Heart right ventricle (tissue), 16 donors: ENCODE measurements around the gene SLC35D3. TPM values are rescaled to one million over a fixed set of nuclear protein-coding genes. Genes with fewer than 3 reads are reported as not detected.

ENCODE experiments used
- ATAC-seq, 8 donors: fragments of 200-7000 bp; cut with Tn5 transposase; one replicate each; pipeline ENCODE4 v1.9.1; 2020; ENCODE audit warnings: mild to moderate bottlenecking in 8 of 8, moderate library complexity in 8 of 8, moderate number of reproducible peaks in 1 of 8
- DNase-seq, 2 donors: peaks; one replicate each; pipeline ENCODE4 v3.0.0-alpha.2; 2020
- H3K27ac ChIP-seq, 10 donors: fragments of 200-600 bp; sonication (generic) in 2 of 10; one replicate each; pipeline versions ENCODE4 v1.5.0 to v1.8.0; 2020 to 2022; ENCODE audit warnings: mild to moderate bottlenecking in 3 of 10
- H3K27me3 ChIP-seq, 7 donors: fragments of 200-600 bp; one replicate each; pipeline ENCODE4 v1.8.0; 2021 to 2022; ENCODE audit warnings: mild to moderate bottlenecking in 2 of 7
- H3K36me3 ChIP-seq, 9 donors: fragments of 200-600 bp; sonication (generic) in 1 of 9; one replicate each; pipeline versions ENCODE4 v1.5.0 to v1.8.0; 2020 to 2022; ENCODE audit warnings: mild to moderate bottlenecking in 2 of 9
- H3K4me1 ChIP-seq, 9 donors: fragments of 200-600 bp; sonication (generic) in 1 of 9; one replicate each; pipeline versions ENCODE4 v1.5.0 to v1.8.0; 2020 to 2022; ENCODE audit warnings: mild to moderate bottlenecking in 4 of 9
- H3K4me3 ChIP-seq, 10 donors: fragments of 200-600 bp; sonication (generic) in 2 of 10; one replicate each; pipeline versions ENCODE4 v1.5.0 to v1.8.0; 2020 to 2022; ENCODE audit warnings: mild to moderate bottlenecking in 7 of 10, moderate library complexity in 2 of 10
- H3K9me3 ChIP-seq, 11 donors: fragments of 200-600 bp in 10 of 11; sonication (generic) in 2 of 11; one replicate each; pipeline versions ENCODE4 v1.5.0 to v1.8.0; 2013 to 2022; ENCODE audit warnings: mild to moderate bottlenecking in 2 of 11, control low read depth in 1 of 11, moderate library complexity in 1 of 11
- WGBS, 2 donors: extraction: QIAGEN DNeasy Blood & Tissue Kit; methylation state at CpG; one replicate each; pipeline ENCODE4 v1.1.7; 2013; ENCODE audit warnings: inconsistent platforms in 1 of 2; 5-methylcytosine and 5-hydroxymethylcytosine counted together
- intact Hi-C, 10 donors: fragments of 100-400 bp; cut with DNase I; formaldehyde crosslinking; loops; one replicate each; pipeline versions ENCODE4 v1.11.1 to v1.14.2; 2022
- polyA plus RNA-seq, 2 donors: library from polyadenylated mRNA; stranded (reverse); fragments of 200-250 nt; gene quantifications; one replicate each; pipeline ENCODE4 v1.2.3, GENCODE V29; 2013
- total RNA-seq, 10 donors: library from RNA; stranded (reverse); fragmentation: NEBNext Ultra II Directional in 3 of 10; extraction: Animal tissue kit (Norgen Biotek cat#: 25700) in 3 of 10; gene quantifications; one replicate each; pipeline versions ENCODE4 v1.2.1 to v1.2.4, GENCODE V29; 2021 to 2023
- TF ChIP-seq, protein P1 (sequence below), 9 donors: fragments of 200-600 bp; sonication (generic) in 2 of 9; IDR thresholded peaks; one replicate each; pipeline versions ENCODE4 v1.5.0 to v1.8.0; 2021 to 2022; ENCODE audit warnings: antibody characterized with exemption in 9 of 9, mild to moderate bottlenecking in 5 of 9, moderate library complexity in 1 of 9
- donor health status: Arrhythmogenic right ventricular cardiomyopathy.
- donor health status: ischemic (EF 13 %, LVEDD 7.1; RV severe dilation, severe dysfunction).
- donor health status: healthy with polysubstance abuse.
- donor health status: DM: no; HTN: yes; CAD: no.
- donor health status: DM: no; HTN: no; CAD: no.
- donor health status: ischemic (EF 25% LVEDD 6.9; RV normal size, moderate dysfunction).
- donor health status: ischemic (EF 25% LVEDD 5.7; RV mildly dilated, moderate dysfunction).
- donor health status: healthy.
- donor health status: DM: yes; HTN: yes; CAD: no.
- donor health status: Ischemic cardiomyopathy.
- donor health status: ischemic (EF 35%, LVEDD 5.7; RV mildly dilated, moderate dysfunction).
- donor health status: nonischemic (EF 11% LVEDD 7.7; RV severe dilation, severe dysfunction).
- donor health status: DM: yes; HTN: yes; CAD: no.
- donor health status: PGD.
- donor health status: ischemic (EF 29% LVEDD 5.4; RV normal size, mild dysfunction).
- donor health status: nonischemic (EF 23%, LVEDD 6.1; RV moderate dilation, normal function).

SLC35D3 gene
- total and polyA plus RNA-seq, 12 donors: 0.04 TPM; not detected in 11

DNA sequence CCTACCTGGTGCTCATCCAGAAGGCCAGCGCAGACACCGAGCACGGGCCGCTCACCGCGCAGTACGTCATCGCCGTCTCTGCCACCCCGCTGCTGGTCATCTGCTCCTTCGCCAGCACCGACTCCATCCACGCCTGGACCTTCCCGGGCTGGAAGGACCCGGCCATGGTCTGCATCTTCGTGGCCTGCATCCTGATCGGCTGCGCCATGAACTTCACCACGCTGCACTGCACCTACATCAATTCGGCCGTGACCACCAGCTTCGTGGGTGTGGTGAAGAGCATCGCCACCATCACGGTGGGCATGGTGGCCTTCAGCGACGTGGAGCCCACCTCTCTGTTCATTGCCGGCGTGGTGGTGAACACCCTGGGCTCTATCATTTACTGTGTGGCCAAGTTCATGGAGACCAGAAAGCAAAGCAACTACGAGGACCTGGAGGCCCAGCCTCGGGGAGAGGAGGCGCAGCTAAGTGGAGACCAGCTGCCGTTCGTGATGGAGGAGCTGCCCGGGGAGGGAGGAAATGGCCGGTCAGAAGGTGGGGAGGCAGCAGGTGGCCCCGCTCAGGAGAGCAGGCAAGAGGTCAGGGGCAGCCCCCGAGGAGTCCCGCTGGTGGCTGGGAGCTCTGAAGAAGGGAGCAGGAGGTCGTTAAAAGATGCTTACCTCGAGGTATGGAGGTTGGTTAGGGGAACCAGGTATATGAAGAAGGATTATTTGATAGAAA is 2.0 kb downstream of the SLC35D3 start:
- H3K27ac ChIP-seq: no peak overlapping the region
- peak overlapping the region in 2 of 10 donors; percentile 5 to 59 for H3K4me3 ChIP-seq
- H3K9me3 ChIP-seq: no peaks in the 10 kb centered on the region
- DNase-seq: no peak
- WGBS, 2 donors: 63 to 71% methylated on average over 40 of the region's 40 CpGs
- H3K27me3 ChIP-seq: peaks cover 16 to 68% (median 49%) of the 10 kb centered on the region in 7 donors
- TF ChIP-seq, protein P1, sequence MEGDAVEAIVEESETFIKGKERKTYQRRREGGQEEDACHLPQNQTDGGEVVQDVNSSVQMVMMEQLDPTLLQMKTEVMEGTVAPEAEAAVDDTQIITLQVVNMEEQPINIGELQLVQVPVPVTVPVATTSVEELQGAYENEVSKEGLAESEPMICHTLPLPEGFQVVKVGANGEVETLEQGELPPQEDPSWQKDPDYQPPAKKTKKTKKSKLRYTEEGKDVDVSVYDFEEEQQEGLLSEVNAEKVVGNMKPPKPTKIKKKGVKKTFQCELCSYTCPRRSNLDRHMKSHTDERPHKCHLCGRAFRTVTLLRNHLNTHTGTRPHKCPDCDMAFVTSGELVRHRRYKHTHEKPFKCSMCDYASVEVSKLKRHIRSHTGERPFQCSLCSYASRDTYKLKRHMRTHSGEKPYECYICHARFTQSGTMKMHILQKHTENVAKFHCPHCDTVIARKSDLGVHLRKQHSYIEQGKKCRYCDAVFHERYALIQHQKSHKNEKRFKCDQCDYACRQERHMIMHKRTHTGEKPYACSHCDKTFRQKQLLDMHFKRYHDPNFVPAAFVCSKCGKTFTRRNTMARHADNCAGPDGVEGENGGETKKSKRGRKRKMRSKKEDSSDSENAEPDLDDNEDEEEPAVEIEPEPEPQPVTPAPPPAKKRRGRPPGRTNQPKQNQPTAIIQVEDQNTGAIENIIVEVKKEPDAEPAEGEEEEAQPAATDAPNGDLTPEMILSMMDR (IDR thresholded peaks at IDR 0.05): no peak
- H3K36me3 ChIP-seq: no peaks in the 10 kb centered on the region
- intact Hi-C loops: no loop called here
- H3K4me1 ChIP-seq: peaks cover 0 to 38% (median 33%) of the 10 kb centered on the region in 9 donors
- peak in 1 of 8 donors; percentile 14 for ATAC-seq

DNA sequence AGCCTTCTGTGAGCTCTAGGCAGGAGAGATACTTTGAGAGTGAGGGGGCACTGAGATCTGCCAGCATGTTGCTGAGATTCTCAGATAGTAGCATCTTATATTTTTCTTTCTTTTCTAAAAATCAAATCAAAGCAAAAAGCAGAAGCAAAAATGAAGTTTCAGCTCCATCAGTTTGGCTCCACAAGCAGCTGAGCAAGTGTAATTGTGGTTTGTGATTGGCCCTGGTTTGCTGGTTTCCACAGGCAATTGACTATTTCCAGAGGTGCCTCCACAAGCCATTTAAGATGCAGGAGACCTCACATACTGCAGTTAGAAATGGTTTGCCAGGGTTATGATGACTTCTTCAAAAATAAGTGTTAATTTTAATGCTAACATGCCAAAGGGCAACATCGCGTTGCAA is 4.3 kb downstream of the SLC35D3 start:
- no peaks in the 10 kb centered on the region for H3K36me3 ChIP-seq
- H3K4me1 ChIP-seq: peaks cover 0 to 23% (median 20%) of the 10 kb centered on the region in 9 donors
- H3K27me3 ChIP-seq: peaks cover 12 to 45% (median 30%) of the 10 kb centered on the region in 7 donors
- TF ChIP-seq, protein P1 (IDR thresholded peaks at IDR 0.05): no peak
- DNase-seq (no peak), ATAC-seq (no peak)
- H3K9me3 ChIP-seq: no peaks in the 10 kb centered on the region
- intact Hi-C loops: no loop called here
- no peak overlapping the region for H3K27ac ChIP-seq
- WGBS, 2 donors: 98 to 100% methylated on average over 2 of the region's 2 CpGs
- H3K4me3 ChIP-seq: no peak overlapping the region

DNA sequence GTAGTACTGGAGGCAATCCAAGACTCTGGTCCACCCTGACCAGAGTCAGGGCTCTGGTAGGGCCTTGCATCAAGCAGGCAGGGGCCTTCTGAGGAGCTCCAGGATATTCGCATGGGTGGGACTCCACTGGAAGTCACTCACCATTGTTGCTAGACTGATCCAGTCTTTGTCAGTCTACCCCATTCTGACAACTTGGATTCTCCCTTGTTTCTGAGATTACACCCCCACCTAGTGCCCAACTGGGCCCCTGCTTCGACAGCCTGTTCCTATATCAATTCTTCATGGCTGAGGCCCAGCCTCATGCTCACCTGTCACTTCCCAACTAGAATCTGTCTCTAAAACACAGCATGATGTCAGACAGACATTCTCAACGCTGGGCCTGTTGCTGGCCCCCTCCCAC is 5.2 kb downstream of the SLC35D3 start:
- DNase-seq (no peak), ATAC-seq (no peak)
- TF ChIP-seq, protein P1 (IDR thresholded peaks at IDR 0.05): peak in 6 of 9 donors; percentile 22 to 46 (median 28)
- H3K27me3 ChIP-seq: peaks cover 5 to 36% (median 21%) of the 10 kb centered on the region in 7 donors
- H3K27ac ChIP-seq: no peak overlapping the region
- no peak overlapping the region for H3K4me3 ChIP-seq
- no peaks in the 10 kb centered on the region for H3K36me3 ChIP-seq
- H3K9me3 ChIP-seq: no peaks in the 10 kb centered on the region
- intact Hi-C loops: no loop called here
- peaks cover 0 to 15% (median 12%) of the 10 kb centered on the region in 9 donors for H3K4me1 ChIP-seq
- 69 to 71% methylated on average over 3 of the region's 3 CpGs for WGBS, 2 donors

DNA sequence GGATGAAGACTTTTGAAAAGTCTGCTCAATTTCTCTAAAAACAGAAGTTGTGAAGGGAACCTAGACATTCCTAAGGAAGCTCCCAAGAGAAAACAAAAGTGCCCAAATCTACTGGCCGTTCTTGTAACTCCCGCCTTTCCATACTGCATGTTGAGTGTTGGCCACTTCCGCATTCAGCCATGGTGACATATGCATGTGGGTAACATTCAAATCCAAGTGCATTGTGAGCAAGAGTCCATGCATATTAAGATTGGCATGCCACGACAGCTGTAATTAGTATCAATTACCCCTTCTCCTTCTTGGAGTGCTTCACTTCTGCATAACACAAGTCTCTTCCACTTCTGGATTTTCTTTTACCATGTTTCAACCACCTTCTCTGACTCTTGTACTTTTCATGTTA is 8.4 kb downstream of the SLC35D3 start:
- Histone ChIP-seq H3K4me3 (no peak overlapping the region), H3K27ac (no peak overlapping the region), H3K9me3 (no peaks in the 10 kb centered on the region), H3K4me1 (no peaks in the 10 kb centered on the region), H3K36me3 (no peaks in the 10 kb centered on the region), H3K27me3 (peaks cover 0 to 16% (median 4%) of the 10 kb centered on the region in 7 donors)
- no peak for DNase-seq
- TF ChIP-seq, protein P1 (IDR thresholded peaks at IDR 0.05): no peak
- 92 to 94% methylated on average over 4 of the region's 4 CpGs for WGBS, 2 donors
- ATAC-seq: no peak
- intact Hi-C loops: no loop called here
